OCI-LY3 (cell line): ENCODE measurements around the gene DNHD1.

Source experiments
- H2AFZ ChIP-seq: fragments of 200-600, 300-600 bp; shearing (Covaris generic); 2 replicates; pipeline ENCODE4 v1.6.0; 2014; ENCODE audit warnings: antibody characterized with exemption, low read depth, low read length
- H3K27ac ChIP-seq: fragments of 200-600, 300-600 bp; sonication (generic); 2 replicates; pipeline ENCODE4 v1.5.1; 2014; ENCODE audit warnings: mild to moderate bottlenecking, low read length, moderate library complexity, mixed read lengths
- H3K27me3 ChIP-seq: fragments of 200-600, 300-600 bp; sonication (generic); 2 replicates; pipeline ENCODE4 v1.6.1; 2014; ENCODE audit warnings: low read depth, low read length, mixed read lengths
- H3K36me3 ChIP-seq: fragments of 200-600, 300-600 bp; sonication (generic); replicated peaks from 2 replicates; pipeline ENCODE3; 2014; ENCODE audit warnings: low read depth, low read length, mixed read lengths
- H3K4me1 ChIP-seq: fragments of 300-600, 200-600 bp; sonication (generic); 2 replicates; pipeline ENCODE4 v1.6.1; 2014; ENCODE audit warnings: low read length, mixed read lengths
- H3K4me2 ChIP-seq: fragments of 200-600, 300-600 bp; sonication (generic); 2 replicates; pipeline ENCODE4 v1.6.1; 2014; ENCODE audit warnings: low read length, mixed read lengths
- H3K4me3 ChIP-seq: fragments of 300-600, 200-600 bp; sonication (generic); 2 replicates; pipeline ENCODE4 v1.5.1; 2014; ENCODE audit warnings: antibody characterized with exemption, mild to moderate bottlenecking, low read length, moderate library complexity
- H3K79me2 ChIP-seq: fragments of 300-600, 200-600 bp; shearing (Covaris generic); 2 replicates; pipeline ENCODE4 v1.6.1; 2014; ENCODE audit warnings: mild to moderate bottlenecking, low read length, mixed read lengths
- H3K9ac ChIP-seq: fragments of 300-600, 200-600 bp; shearing (Covaris generic); 2 replicates; pipeline ENCODE4 v1.6.0; 2014; ENCODE audit warnings: mild to moderate bottlenecking, low read length, moderate library complexity
- H3K9me3 ChIP-seq: fragments of 200-600, 300-600 bp; shearing (Covaris generic); 2 replicates; pipeline ENCODE4 v1.6.1; 2014; ENCODE audit warnings: low read length, mixed read lengths; ENCODE audit not compliant: insufficient read depth
- H4K20me1 ChIP-seq: fragments of 200-600, 300-600 bp; sonication (generic); 2 replicates; pipeline ENCODE4 v1.6.1; 2016; ENCODE audit warnings: low read length, mixed read lengths; ENCODE audit not compliant: insufficient read depth
- CTCF ChIP-seq: fragments of 200-600, 300-600 bp; sonication (generic); IDR thresholded peaks from 2 replicates; pipeline ENCODE4 v1.5.1; 2014; ENCODE audit warnings: antibody characterized with exemption, low read length, low read depth
- EZH2phosphoT487 ChIP-seq: fragments of 200-600 bp; shearing (Covaris generic); IDR thresholded peaks from 2 replicates; pipeline ENCODE4 v1.6.1; 2018; ENCODE audit warnings: antibody characterized with exemption, mixed run types, low read depth

DNHD1 gene

GRCh38 chr11:6475936-6476335 lies 21.1 kb upstream of the DNHD1 start:
- Histone ChIP-seq H3K9ac (no peak overlapping the region), H3K27ac (no peak overlapping the region), H3K4me2 (no peak overlapping the region), H3K27me3 (no peaks in the 10 kb centered on the region), H3K4me3 (no peak overlapping the region), H4K20me1 (no peaks in the 10 kb centered on the region), H3K79me2 (peaks cover 15% of the 10 kb centered on the region), H2AFZ (no peak overlapping the region), H3K9me3 (no peaks in the 10 kb centered on the region), H3K4me1 (peaks cover 15% of the 10 kb centered on the region), H3K36me3 (peaks cover 33% of the 10 kb centered on the region)
- no peak; the same call in 1 of the 2 replicates for TF ChIP-seq CTCF
- no peak for TF ChIP-seq EZH2phosphoT487

GRCh38 chr11:6476571-6476970 lies 20.5 kb upstream of the DNHD1 start:
- Histone ChIP-seq H3K79me2 (peaks cover 20% of the 10 kb centered on the region), H3K9me3 (no peaks in the 10 kb centered on the region), H3K4me1 (peaks cover 15% of the 10 kb centered on the region), H3K9ac (no peak overlapping the region), H4K20me1 (no peaks in the 10 kb centered on the region), H3K4me3 (no peak overlapping the region), H2AFZ (no peak overlapping the region), H3K27ac (no peak overlapping the region), H3K36me3 (peaks cover 33% of the 10 kb centered on the region), H3K4me2 (no peak overlapping the region), H3K27me3 (no peaks in the 10 kb centered on the region)
- TF ChIP-seq EZH2phosphoT487 (no peak), CTCF (no peak)

- Histone ChIP-seq H3K79me2 (peaks cover 48% of the 10 kb centered on the region), H3K4me2 (peak overlapping the region; percentile 99), H3K27ac (peak overlapping the region; percentile 48), H2AFZ (no peak overlapping the region), H3K4me3 (peak overlapping the region; percentile 95), H3K9ac (peak overlapping the region; percentile 97), H3K9me3 (no peaks in the 10 kb centered on the region), H3K36me3 (peaks cover 60% of the 10 kb centered on the region), H3K4me1 (peaks cover 15% of the 10 kb centered on the region), H3K27me3 (no peaks in the 10 kb centered on the region), H4K20me1 (no peaks in the 10 kb centered on the region)
- TF ChIP-seq CTCF: no peak
These were observed 16.7 kb upstream of the DNHD1 start for GRCh38 chr11:6480299-6480914.

GRCh38 chr11:6481012-6481923 lies 15.8 kb upstream of the DNHD1 start, which contains the start of the genes ARFIP2 and TIMM10B:
ARFIP2 (minus strand) TSS chr11:6481331; CDS start chr11:6480421, 910 bp downstream.
TIMM10B (plus strand) TSS chr11:6481501; CDS start chr11:6481517, 16 bp downstream.
- peak within 1 kb of the TSS; percentile 72 for H3K27ac ChIP-seq
- peak within 1 kb of the TSS; percentile 97 for H3K9ac ChIP-seq
- H2AFZ ChIP-seq: peak within 1 kb of the TSS; percentile 66; the same call in 1 of the 2 replicates
- H3K4me3 ChIP-seq: peak within 1 kb of the TSS; percentile 95
- H3K79me2 ChIP-seq: peaks cover 48% of the 10 kb centered on the region
- H3K9me3 ChIP-seq: no peaks in the 10 kb centered on the region
- H3K4me1 ChIP-seq: peaks cover 15% of the 10 kb centered on the region
- peak within 1 kb of the TSS; percentile 99 for H3K4me2 ChIP-seq
- no peaks in the 10 kb centered on the region for H3K27me3 ChIP-seq
- peaks cover 68% of the 10 kb centered on the region for H3K36me3 ChIP-seq
- no peak for TF ChIP-seq CTCF
- TF ChIP-seq EZH2phosphoT487: no peak
- H4K20me1 ChIP-seq: no peaks in the 10 kb centered on the region
